Anterior cingulate cortex (tissue), 58 donors: ENCODE data around the gene NKX2-8.

Source experiments
- DNase-seq, 58 donors: peaks; one replicate each; lab custom pipeline; 2025; lab: John Stamatoyannopoulos, UW

Gene NKX2-8

DNA sequence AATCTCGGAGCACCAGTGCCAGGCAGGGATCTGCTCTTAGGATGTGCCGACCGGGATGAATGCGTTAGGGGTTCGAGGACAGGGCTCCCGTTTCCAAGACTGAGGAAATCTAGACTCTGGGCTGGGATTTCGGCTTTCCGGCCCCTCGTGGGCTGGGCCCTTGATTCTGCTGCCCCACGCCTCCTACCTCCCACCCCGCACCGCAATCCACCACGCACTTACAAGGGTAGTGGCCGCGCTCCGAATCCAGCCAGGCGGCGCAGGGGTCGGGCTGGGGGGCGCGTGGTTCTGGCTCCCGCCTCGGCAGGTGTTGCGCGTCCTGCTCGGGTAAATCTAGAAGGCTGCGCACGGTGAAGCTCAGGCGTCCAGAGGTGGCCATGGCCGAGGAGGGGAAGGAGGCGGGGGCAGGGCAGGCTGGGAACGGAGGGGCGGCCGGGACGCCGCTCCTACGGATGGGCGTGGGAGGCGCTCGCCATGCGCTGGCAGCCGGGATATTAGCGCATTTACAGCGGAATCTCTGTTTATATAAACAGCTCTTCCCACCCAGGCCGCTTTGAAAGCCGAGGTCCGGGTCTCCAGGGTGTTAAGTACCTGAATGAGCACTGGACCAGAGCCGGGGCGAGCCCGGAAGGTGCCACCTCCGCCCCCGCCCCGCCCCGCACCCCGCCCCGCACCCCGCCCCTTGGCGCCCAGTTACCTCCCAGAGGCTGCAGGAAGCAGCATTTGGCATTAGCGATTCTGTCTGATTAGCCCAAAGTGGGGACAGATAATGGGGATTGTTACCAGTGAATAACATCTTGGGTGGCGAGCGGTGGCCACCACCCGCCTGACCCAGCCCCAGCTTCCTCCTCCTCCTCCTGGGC is at the start of gene NKX2-8:
Gene NKX2-8 (minus strand): TSS at position 604 of the 863 bp plus-strand sequence. CDS start 225 bp downstream, at position 379.
- no peak for DNase-seq

GRCh38 chr14:36627981-36628380 is 45.6 kb upstream of the NKX2-8 start:
- DNase-seq, result no peak

- no peak for DNase-seq
Observed at GRCh38 chr14:36626151-36626550, 43.7 kb upstream of the NKX2-8 start.

- DNase-seq, result no peak
Observed at GRCh38 chr14:36625436-36625835, 43.0 kb upstream of the NKX2-8 start.

- no peak for DNase-seq
Observed at GRCh38 chr14:36625014-36625413, 42.6 kb upstream of the NKX2-8 start.

DNA sequence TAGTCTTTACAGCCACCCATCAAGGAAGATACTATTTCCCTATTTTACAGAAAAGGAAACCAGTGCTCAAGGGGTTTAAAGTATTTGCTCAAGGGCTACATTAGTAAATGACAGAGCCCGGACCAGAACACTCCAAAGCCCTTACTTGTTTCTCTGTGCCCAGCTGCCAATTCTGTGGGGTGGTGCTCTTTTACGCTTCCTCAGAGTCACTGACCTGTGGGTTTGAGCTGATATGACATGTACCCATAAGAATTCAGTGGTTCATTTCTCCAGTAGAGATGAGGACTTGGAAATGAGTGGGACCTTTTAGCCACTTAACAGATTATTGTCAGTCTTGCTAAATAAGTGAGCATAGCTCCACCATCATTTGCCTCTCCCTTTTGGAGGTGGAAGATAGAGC is 37.4 kb upstream of the NKX2-8 start:
- DNase-seq, result no peak

- no peak for DNase-seq
Observed at GRCh38 chr14:36619131-36619530, 36.7 kb upstream of the NKX2-8 start.

GRCh38 chr14:36618641-36619040 is 36.2 kb upstream of the NKX2-8 start:
- no peak for DNase-seq

DNA sequence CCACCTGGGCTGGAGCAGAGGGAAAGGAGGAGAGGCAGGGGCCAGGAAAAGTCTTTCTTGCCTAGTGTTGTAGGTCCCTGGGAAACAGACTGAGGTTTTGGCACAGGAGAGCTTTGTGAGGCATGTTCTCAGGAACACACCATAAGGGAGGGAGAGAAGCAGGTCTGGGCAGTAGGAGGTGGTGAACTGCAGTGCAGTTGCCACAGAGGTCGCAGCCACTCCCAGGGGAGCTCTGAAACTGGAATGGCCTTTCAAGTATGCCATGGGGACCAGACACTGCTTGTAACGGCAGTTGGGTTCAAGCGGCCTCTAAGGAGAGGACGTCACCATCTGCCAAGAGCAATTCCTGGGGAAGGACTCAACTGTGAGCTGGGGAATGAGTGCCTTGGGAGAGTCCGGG is 35.4 kb upstream of the NKX2-8 start:
- no peak for DNase-seq

DNA sequence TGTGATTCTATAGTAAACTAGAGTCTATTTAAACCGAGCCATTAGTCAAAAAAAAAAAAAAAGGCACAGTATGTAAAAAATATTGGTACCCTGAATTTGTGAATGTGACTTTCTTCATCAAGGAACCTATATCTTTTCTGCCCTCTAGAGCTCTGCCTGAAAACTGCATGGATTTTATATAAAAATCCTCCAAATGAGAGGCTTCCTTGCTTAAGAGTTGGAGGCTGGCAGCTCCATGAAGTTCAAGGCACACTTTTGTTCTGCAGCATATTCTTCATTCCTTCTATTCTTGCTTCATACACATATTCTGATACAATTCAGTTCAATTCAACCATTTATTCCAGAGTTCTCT is 23.1 kb upstream of the NKX2-8 start:
- no peak for DNase-seq

DNA sequence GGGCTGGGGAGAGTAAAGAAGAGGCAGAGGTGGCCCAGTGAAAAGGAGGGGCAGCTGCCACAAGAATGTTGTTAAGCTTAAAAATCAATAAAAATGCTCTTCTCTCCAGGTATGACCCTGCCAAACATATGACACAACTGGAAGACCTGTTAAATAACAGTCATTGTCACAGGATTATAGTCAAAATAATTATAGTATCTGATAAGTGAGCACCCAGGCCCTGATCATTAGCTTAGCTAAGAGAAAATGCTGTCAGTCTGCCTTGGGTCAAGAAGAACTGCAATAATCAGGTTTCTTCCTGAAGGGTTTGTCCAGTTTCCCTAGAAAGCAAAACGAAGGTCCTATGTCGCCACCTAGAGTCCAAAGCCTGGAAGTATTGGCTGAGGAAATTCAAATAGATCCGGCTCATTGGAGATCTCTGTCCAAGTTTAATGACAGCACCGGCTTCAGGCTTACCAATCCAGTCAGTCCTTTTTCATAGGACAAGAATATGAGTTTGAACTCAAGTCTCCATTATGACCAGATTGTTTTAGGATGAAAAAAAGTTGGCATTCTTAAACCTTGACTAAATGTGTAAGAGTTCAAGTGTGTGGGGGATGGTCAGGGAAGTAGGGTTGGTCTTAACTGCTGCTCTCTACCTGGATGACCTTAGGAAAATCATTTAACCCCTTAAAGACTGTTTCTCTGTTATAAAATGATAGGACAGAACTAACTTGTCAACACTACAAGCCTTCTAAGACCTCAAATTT is 22.5 kb upstream of the NKX2-8 start:
- peak in 35 of 58 donors; percentile 1 to 70 (median 16) for DNase-seq

DNA sequence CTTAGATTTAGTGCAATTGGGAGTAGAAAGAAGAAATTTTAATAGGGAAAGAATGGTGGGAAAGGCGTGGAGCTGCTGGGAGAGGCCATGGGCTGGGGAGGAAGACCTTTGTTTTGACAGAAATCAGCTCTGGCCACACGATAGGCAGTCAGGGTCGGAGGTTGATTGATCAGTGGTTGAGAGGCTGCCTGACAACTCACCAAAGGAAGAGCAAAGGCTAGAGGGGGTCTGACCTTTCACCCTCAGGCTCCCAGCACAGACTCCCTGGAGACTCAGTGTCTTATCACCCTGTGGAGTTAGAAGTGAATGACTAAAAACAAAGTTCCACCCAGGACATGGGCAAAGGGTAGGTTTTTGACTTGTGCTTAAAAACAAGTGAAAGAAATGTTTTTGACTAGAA is 18.0 kb upstream of the NKX2-8 start:
- DNase-seq, result no peak

- no peak for DNase-seq
Observed at GRCh38 chr14:36591482-36591881, 9.1 kb upstream of the NKX2-8 start.

GRCh38 chr14:36588788-36589187 is 6.4 kb upstream of the NKX2-8 start:
- no peak for DNase-seq

DNA sequence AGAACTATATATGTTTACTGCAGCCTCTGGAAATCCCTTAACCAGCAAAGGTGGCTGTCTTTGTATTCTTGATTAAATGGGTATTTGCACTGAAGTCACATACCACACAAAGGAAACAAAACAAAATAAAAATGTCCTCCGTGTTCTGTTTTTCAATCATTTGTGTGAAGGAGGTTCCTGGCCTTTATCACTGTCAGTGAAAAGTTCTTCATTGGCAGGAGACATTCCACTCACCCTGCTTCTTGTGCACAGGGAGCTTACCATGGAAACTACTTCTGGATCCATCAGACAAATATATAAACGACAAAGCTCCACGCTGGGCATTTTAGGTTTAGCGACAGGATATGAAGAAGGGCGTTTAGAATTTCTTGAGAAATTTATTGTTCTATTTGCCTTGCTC is 5.7 kb upstream of the NKX2-8 start:
- no peak for DNase-seq

DNA sequence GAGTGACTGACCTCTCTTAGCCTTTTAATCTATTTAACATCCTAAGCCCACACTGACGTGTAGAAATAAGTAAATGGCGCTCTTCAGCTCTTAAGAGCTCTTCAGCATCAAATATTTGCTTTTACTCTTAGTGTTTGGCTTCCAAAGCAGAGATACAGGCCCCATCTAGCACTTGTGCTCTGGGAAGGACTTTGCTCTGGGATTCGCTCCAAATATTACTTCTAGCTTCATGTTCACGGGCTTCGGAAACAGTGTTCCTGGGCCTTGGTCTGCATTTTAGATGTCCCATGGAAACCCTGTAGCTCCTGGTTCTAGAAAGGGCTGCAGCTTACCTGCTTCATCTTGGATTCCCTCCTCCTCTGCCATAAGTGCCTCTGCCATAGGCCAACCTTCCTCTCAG is 2.7 kb upstream of the NKX2-8 start:
- no peak for DNase-seq

- DNase-seq, result no peak
Observed at GRCh38 chr14:36583893-36584811, 1.7 kb upstream of the NKX2-8 start.

DNA sequence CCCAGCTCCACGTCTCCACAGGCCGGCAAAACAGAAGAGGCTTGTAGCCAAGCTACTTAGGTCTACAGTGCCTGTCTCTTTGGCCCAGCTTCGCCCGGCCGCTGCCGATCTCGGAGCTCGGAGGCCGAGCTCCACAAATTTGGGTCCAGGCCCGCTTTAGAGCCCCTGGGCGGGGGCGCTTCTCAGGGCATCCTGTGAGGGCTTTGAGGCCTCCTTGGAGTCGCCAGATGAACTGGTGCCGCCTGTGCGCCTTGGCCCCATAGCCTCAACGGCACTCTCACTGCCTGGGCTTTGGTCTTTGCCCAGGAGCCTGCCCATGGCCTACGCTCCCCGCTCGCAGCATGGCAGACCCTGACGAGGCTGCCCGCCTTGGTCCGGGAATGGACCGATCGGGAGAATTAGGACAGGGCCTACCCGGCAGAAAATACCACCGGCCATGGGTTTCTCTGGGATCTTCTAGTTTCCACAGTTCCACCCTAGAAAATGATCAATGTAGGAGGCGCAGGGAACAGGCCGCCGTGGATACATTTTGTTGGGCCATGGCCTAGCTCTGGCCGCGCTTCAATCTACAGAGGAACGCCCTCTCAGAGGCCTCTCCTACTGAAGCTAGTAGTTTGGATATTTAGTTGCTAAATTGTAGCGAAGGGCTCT is 953 bp upstream of the NKX2-8 start:
- DNase-seq, result no peak

GRCh38 chr14:36582874-36583241 is 444 bp upstream of the NKX2-8 start:
- no peak for DNase-seq
